Neural cell (in vitro differentiated cells): ENCODE results near the gene PRM2.

Experiments used
- CTCF ChIP-seq: fragments of 450-650 bp; IDR thresholded peaks from 2 replicates; pipeline ENCODE4 v1.5.1; 2014; ENCODE audit warnings: antibody characterized with exemption, mild to moderate bottlenecking, moderate library complexity; ENCODE audit not compliant: poor library complexity, severe bottlenecking
- EP300 ChIP-seq: fragments of 450-650 bp; conservative IDR thresholded peaks from 2 replicates; pipeline ENCODE4 v1.6.1; 2014; ENCODE audit warnings: antibody characterized with exemption, mild to moderate bottlenecking, moderate library complexity; ENCODE audit not compliant: poor library complexity, severe bottlenecking
- POLR2AphosphoS5 ChIP-seq: IDR thresholded peaks from 2 replicates; pipeline ENCODE4 v1.6.1; 2012
- RAD21 ChIP-seq: fragments of 450-650 bp; conservative IDR thresholded peaks from 2 replicates; pipeline ENCODE4 v1.6.1; 2014; ENCODE audit warnings: antibody characterized with exemption, mild to moderate bottlenecking, moderate library complexity

GRCh38 chr16:11277607-11278337 is 1.5 kb upstream of the PRM2 start:
- TF ChIP-seq EP300: no peak
- TF ChIP-seq CTCF: no peak
- no peak for TF ChIP-seq RAD21
- TF ChIP-seq POLR2AphosphoS5: no peak
